Stimulated activated CD8-positive, alpha-beta memory T cell treated with anti-CD3 and anti-CD28 coated beads, Interleukin-2, amount 100 ng/mL, for 48 hours (primary cell): ENCODE results near the gene POLE.

Experiments
- DNase-seq, 2 donors: peaks; one replicate each; pipeline ENCODE4 v3.0.0-alpha.2; 2020; ENCODE audit warnings: low read depth in 2 of 2

The POLE gene

GRCh38 chr12:132675757-132676432, 11.2 kb downstream of the POLE start:
- no peak for DNase-seq

- no peak for DNase-seq
These were observed 12.6 kb downstream of the POLE start for GRCh38 chr12:132674561-132674960.

GRCh38 chr12:132673288-132674179, 13.6 kb downstream of the POLE start:
- DNase-seq: no peak

- DNase-seq: no peak
These were observed 14.5 kb downstream of the POLE start for GRCh38 chr12:132672678-132673077.

GRCh38 chr12:132672116-132672515, 15.0 kb downstream of the POLE start:
- no peak for DNase-seq

GRCh38 chr12:132669166-132669879, 17.8 kb downstream of the POLE start:
- DNase-seq: no peak

GRCh38 chr12:132668191-132669088, 18.7 kb downstream of the POLE start:
- DNase-seq: no peak

GRCh38 chr12:132665794-132666193, 21.3 kb downstream of the POLE start:
- no peak for DNase-seq

GRCh38 chr12:132665149-132665491, 22.0 kb downstream of the POLE start:
- no peak for DNase-seq

GRCh38 chr12:132664206-132665148, 22.7 kb downstream of the POLE start:
- no peak for DNase-seq

GRCh38 chr12:132662901-132663755, 24.0 kb downstream of the POLE start:
- no peak for DNase-seq

GRCh38 chr12:132661972-132662371, 25.2 kb downstream of the POLE start:
- no peak for DNase-seq

- DNase-seq: no peak
These were observed 26.1 kb downstream of the POLE start for GRCh38 chr12:132660996-132661395.

GRCh38 chr12:132660052-132660451, 27.1 kb downstream of the POLE start:
- no peak for DNase-seq

GRCh38 chr12:132659146-132659545, 28.0 kb downstream of the POLE start:
- DNase-seq: no peak

GRCh38 chr12:132658149-132658894, 28.8 kb downstream of the POLE start:
- DNase-seq: no peak

GRCh38 chr12:132657004-132657727, 30.0 kb downstream of the POLE start:
- DNase-seq: no peak
